Adrenal gland (tissue), 5 donors: ENCODE results near the gene CADPS.

Experiments used
- POLR2A ChIP-seq, 2 donors: fragments of 450-650 bp; IDR thresholded peaks; one replicate each; pipeline ENCODE4 v1.6.1; 2017; ENCODE audit warnings: antibody characterized with exemption in 2 of 2, mild to moderate bottlenecking in 2 of 2, moderate library complexity in 1 of 2
- TF ChIP-seq, protein P1 (sequence below), 6 experiments: fragments of 450-650 bp in 4 of 6; fragments of 200-600 bp in 2 of 6; sonication (generic) in 1 of 6; IDR thresholded peaks; 1 replicate in 5 of 6; 2 replicates in 1 of 6; pipeline versions ENCODE4 v1.5.1 to v1.8.0; 2016 to 2021; ENCODE audit warnings: antibody characterized with exemption in 6 of 6, mild to moderate bottlenecking in 2 of 6, moderate library complexity in 1 of 6
- donor health status: DM: no; HTN: no; CAD: no.

DNA sequence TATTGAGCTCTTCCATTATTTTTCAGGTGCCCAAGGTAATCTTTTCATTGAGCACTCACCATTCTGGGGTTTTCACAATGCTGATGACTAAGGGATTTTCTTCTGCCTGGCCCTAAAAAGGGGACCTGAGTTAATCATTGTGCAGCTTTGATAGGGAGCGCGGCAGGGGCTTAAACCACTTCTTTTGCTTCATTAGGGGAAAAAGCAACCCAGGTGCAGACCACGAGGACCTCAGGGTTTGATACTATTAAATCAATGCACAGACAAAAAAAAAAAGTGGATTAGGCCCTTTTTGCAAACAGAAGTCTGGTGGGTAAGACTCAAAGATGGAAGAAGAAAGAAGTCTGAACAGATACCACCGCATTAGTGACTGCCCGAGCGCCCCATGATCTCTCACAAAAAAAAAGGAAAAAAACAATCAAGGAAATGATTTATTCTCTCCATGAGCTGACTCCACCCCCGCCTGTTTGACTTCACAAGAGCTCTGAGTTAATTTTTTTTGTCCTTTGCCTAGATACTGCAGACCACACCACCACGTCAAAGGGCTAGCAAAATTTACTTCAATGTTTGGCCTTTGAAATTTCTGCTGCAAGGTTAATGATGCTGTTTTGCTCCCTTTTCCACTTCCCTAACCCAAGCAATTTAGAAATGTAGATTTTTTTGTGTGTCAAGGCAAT, 423.9 kb downstream of the CADPS start:
- TF ChIP-seq, protein P1, sequence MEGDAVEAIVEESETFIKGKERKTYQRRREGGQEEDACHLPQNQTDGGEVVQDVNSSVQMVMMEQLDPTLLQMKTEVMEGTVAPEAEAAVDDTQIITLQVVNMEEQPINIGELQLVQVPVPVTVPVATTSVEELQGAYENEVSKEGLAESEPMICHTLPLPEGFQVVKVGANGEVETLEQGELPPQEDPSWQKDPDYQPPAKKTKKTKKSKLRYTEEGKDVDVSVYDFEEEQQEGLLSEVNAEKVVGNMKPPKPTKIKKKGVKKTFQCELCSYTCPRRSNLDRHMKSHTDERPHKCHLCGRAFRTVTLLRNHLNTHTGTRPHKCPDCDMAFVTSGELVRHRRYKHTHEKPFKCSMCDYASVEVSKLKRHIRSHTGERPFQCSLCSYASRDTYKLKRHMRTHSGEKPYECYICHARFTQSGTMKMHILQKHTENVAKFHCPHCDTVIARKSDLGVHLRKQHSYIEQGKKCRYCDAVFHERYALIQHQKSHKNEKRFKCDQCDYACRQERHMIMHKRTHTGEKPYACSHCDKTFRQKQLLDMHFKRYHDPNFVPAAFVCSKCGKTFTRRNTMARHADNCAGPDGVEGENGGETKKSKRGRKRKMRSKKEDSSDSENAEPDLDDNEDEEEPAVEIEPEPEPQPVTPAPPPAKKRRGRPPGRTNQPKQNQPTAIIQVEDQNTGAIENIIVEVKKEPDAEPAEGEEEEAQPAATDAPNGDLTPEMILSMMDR (IDR thresholded peaks at IDR 0.05) = no peak
- no peak for TF ChIP-seq POLR2A (IDR thresholded peaks at IDR 0.05)
